Fibroblast of lung (primary cell): ENCODE results near the gene BTG1.

Experiments
- EZH2 ChIP-seq: IDR thresholded peaks from 2 replicates; pipeline ENCODE4 v1.5.1; 2012; ENCODE audit warnings: low read length, control low read depth, mild to moderate bottlenecking; ENCODE audit errors: missing control alignments
- TF ChIP-seq, protein P1 (sequence below), 2 donors: IDR thresholded peaks in 1 of 2; conservative IDR thresholded peaks in 1 of 2; 1 replicate in 1 of 2; 2 replicates in 1 of 2; pipeline ENCODE4 v1.5.1; 2011 to 2012; ENCODE audit warnings: low read length in 2 of 2, control low read depth in 1 of 2, inconsistent platforms in 1 of 2, low read depth in 1 of 2, mild to moderate bottlenecking in 1 of 2

DNA sequence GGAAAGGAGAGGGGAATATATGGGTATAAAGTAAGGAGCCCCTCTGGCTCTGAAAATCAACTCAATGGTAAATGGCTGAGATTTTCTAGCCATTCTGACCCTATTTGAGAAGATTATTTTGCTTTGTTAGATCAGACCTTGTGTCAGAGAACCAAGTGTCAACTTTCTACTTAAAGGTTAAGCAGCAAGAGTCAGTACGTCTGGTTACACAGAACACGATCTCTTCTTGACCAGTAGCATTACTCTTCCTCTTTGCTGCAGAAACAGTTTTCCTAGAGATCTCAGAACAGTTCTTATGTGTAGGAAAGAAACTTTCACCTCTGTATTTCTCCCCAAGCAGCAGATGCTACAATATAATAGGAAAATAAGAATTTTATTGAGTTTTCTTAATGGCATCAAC lies 47.4 kb upstream of the BTG1 start:
- TF ChIP-seq, protein P1, sequence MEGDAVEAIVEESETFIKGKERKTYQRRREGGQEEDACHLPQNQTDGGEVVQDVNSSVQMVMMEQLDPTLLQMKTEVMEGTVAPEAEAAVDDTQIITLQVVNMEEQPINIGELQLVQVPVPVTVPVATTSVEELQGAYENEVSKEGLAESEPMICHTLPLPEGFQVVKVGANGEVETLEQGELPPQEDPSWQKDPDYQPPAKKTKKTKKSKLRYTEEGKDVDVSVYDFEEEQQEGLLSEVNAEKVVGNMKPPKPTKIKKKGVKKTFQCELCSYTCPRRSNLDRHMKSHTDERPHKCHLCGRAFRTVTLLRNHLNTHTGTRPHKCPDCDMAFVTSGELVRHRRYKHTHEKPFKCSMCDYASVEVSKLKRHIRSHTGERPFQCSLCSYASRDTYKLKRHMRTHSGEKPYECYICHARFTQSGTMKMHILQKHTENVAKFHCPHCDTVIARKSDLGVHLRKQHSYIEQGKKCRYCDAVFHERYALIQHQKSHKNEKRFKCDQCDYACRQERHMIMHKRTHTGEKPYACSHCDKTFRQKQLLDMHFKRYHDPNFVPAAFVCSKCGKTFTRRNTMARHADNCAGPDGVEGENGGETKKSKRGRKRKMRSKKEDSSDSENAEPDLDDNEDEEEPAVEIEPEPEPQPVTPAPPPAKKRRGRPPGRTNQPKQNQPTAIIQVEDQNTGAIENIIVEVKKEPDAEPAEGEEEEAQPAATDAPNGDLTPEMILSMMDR (conservative IDR thresholded peaks at IDR 0.05 in 1 of 2, IDR thresholded peaks at IDR 0.05 in 1 of 2; ENCODE audit: low read depth in 1 of 2, low read length in 2 of 2), result no peak
- TF ChIP-seq EZH2, result no peak
